GM21576 (cell line): ENCODE results near the gene TPPP.
"Not testable (repeated sequence)": the region's sequence is repeated elsewhere in the genome, so short reads cannot be mapped to it uniquely, and the experiment has no call there.

Experiments used
- ATAC-seq: cut with Tn5 transposase; IDR thresholded peaks from one replicate; pipeline ENCODE4 v1.9.1; 2021; ENCODE audit warnings: mild to moderate bottlenecking, moderate library complexity; ENCODE audit not compliant: unreplicated experiment

TPPP gene

GRCh38 chr5:693271-694041 lies at the start of gene TPPP:
Gene TPPP, minus strand, starts transcription at chr5:693352. Its CDS starts 15,292 bp downstream, at chr5:678060.
- peak; percentile 49 for ATAC-seq

- ATAC-seq: not testable (repeated sequence)
These were observed 49.1 kb upstream of the TPPP start for GRCh38 chr5:742276-742675.

GRCh38 chr5:734145-734544 lies 41.0 kb upstream of the TPPP start:
- ATAC-seq: not testable (repeated sequence)

GRCh38 chr5:732754-733454 lies 39.8 kb upstream of the TPPP start:
- not testable (repeated sequence) for ATAC-seq

GRCh38 chr5:729225-729624 lies 36.1 kb upstream of the TPPP start:
- not testable (repeated sequence) for ATAC-seq

GRCh38 chr5:727087-727486 lies 33.9 kb upstream of the TPPP start:
- not testable (repeated sequence) for ATAC-seq

- ATAC-seq: not testable (repeated sequence)
These were observed 30.7 kb upstream of the TPPP start for GRCh38 chr5:723865-724264.

- ATAC-seq: not testable (repeated sequence)
These were observed 30.2 kb upstream of the TPPP start for GRCh38 chr5:723309-723708.

GRCh38 chr5:719379-719778 lies 26.2 kb upstream of the TPPP start:
- ATAC-seq: not testable (repeated sequence)

- no peak for ATAC-seq
These were observed 24.0 kb upstream of the TPPP start for GRCh38 chr5:717143-717542.

- not testable (repeated sequence) for ATAC-seq
These were observed 23.6 kb upstream of the TPPP start for GRCh38 chr5:716740-717139.

- not testable (repeated sequence) for ATAC-seq
These were observed 22.5 kb upstream of the TPPP start for GRCh38 chr5:715636-716035.

GRCh38 chr5:714215-715118 lies 21.3 kb upstream of the TPPP start:
- not testable (repeated sequence) for ATAC-seq

- ATAC-seq: not testable (repeated sequence)
These were observed 20.5 kb upstream of the TPPP start for GRCh38 chr5:713686-714085.

- not testable (repeated sequence) for ATAC-seq
These were observed 15.8 kb upstream of the TPPP start for GRCh38 chr5:708848-709517.

- not testable (repeated sequence) for ATAC-seq
These were observed 15.2 kb upstream of the TPPP start for GRCh38 chr5:708374-708773.

GRCh38 chr5:706127-706526 lies 13.0 kb upstream of the TPPP start:
- not testable (repeated sequence) for ATAC-seq

- ATAC-seq: not testable (repeated sequence)
These were observed 3.9 kb upstream of the TPPP start for GRCh38 chr5:696753-697702.

- ATAC-seq: not testable (repeated sequence)
These were observed 3.0 kb upstream of the TPPP start for GRCh38 chr5:696191-696590.
